Bronchial epithelial cell (primary cell): ENCODE measurements around the gene AGRN. TPM values are rescaled to one million over a fixed set of nuclear protein-coding genes. Genes with fewer than 3 reads are reported as not detected.
A peak's percentile ranks its signal among the peaks of the same experiment; 100 is the strongest.
"Not testable (repeated sequence)": the region's sequence is repeated elsewhere in the genome, so short reads cannot be mapped to it uniquely, and the experiment has no call there.

Source experiments
- DNase-seq: peaks from one replicate; pipeline ENCODE4 v3.0.0-alpha.2; 2010; ENCODE audit warnings: low read depth
- FAIRE-seq: peaks from 2 replicates; lab custom pipeline; 2011; peaks lifted over from hg19 to GRCh38; lab: Jason Lieb, UNC
- H3K27me3 ChIP-seq: 2 replicates; pipeline ENCODE4 v1.5.1; 2011; ENCODE audit warnings: low read length; ENCODE audit not compliant: control insufficient read depth, insufficient read depth
- H3K36me3 ChIP-seq: 2 replicates; pipeline ENCODE4 v1.5.1; 2011; ENCODE audit warnings: low read length; ENCODE audit not compliant: control insufficient read depth, insufficient read depth
- H3K4me3 ChIP-seq: 2 replicates; pipeline ENCODE4 v1.5.1; 2011; ENCODE audit warnings: mild to moderate bottlenecking, low read depth, low read length, control low read depth
- total RNA-seq: library from RNA; depleted of rRNA; stranded (reverse); fragments of >200 nt; gene quantifications from 2 replicates; pipeline ENCODE4 v1.2.1, GENCODE V29; 2014
- TF ChIP-seq, protein P1 (sequence below): IDR thresholded peaks from 2 replicates; pipeline ENCODE4 v1.5.1; 2011; ENCODE audit warnings: mild to moderate bottlenecking, moderate library complexity, low read length, control low read depth, inconsistent platforms; ENCODE audit not compliant: insufficient read depth, severe bottlenecking

AGRN gene
- total RNA-seq, 1 donor from 2014 or later = 117 TPM

DNA sequence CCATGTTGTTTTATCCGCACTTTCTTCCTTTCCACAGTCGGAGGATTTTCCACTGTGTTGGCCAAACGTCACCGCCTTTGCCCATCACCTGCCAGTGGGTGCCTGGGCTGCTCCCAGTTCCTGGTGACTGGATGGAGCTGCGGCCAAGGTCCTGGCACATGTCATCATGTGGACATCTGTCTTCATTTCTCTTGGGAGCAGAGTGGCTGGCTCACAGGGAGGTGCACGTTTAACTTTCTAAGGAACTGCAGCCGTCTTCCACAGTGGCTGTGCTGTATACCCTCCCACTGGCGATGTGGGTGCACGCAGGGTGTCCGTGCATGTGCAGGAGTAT, 73.7 kb downstream of the AGRN start:
- TF ChIP-seq, protein P1, sequence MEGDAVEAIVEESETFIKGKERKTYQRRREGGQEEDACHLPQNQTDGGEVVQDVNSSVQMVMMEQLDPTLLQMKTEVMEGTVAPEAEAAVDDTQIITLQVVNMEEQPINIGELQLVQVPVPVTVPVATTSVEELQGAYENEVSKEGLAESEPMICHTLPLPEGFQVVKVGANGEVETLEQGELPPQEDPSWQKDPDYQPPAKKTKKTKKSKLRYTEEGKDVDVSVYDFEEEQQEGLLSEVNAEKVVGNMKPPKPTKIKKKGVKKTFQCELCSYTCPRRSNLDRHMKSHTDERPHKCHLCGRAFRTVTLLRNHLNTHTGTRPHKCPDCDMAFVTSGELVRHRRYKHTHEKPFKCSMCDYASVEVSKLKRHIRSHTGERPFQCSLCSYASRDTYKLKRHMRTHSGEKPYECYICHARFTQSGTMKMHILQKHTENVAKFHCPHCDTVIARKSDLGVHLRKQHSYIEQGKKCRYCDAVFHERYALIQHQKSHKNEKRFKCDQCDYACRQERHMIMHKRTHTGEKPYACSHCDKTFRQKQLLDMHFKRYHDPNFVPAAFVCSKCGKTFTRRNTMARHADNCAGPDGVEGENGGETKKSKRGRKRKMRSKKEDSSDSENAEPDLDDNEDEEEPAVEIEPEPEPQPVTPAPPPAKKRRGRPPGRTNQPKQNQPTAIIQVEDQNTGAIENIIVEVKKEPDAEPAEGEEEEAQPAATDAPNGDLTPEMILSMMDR = no peak
- no peak for DNase-seq
- H3K27me3 ChIP-seq = no peaks in the 10 kb centered on the region
- no peaks in the 10 kb centered on the region for H3K36me3 ChIP-seq
- FAIRE-seq = no peak
- no peak overlapping the region for H3K4me3 ChIP-seq

DNA sequence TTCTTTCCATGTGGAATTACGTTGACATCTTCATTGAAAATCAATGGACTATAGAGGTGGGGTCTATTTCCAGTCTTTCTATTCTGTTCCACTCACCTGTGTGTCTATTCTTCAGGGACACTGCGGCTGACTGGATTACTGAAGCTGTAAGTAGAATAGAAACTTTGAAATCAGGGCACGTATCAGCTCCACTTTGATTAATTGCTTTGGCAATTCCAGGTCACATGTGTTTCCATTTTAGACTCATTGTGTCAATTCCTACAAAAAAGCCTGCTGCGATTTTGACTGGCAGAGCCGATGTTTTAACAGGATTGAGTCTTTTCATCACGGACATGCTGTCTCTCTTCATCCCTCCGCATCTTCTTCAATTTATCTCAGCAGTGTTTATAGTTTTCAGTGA, 75.1 kb downstream of the AGRN start:
- no peak for DNase-seq
- no peak for FAIRE-seq
- TF ChIP-seq, protein P1 = no peak
- H3K27me3 ChIP-seq = no peaks in the 10 kb centered on the region
- no peak overlapping the region for H3K4me3 ChIP-seq
- H3K36me3 ChIP-seq = no peaks in the 10 kb centered on the region

- not testable (repeated sequence) for H3K4me3 ChIP-seq, H3K27me3 ChIP-seq, FAIRE-seq, DNase-seq, H3K36me3 ChIP-seq
These were observed 76.2 kb downstream of the AGRN start for GRCh38 chr1:1096136-1096535.

GRCh38 chr1:1098681-1099421, 78.9 kb downstream of the AGRN start:
- TF ChIP-seq, protein P1 = no peak
- Histone ChIP-seq H3K4me3 (no peak overlapping the region), H3K36me3 (no peaks in the 10 kb centered on the region), H3K27me3 (no peaks in the 10 kb centered on the region)
- no peak for DNase-seq
- no peak for FAIRE-seq

- FAIRE-seq (peak; percentile 99), DNase-seq (no peak)
- Histone ChIP-seq H3K27me3 (no peaks in the 10 kb centered on the region), H3K4me3 (no peak overlapping the region), H3K36me3 (no peaks in the 10 kb centered on the region)
- TF ChIP-seq, protein P1 = no peak
These were observed 79.7 kb downstream of the AGRN start for GRCh38 chr1:1099506-1100183.

GRCh38 chr1:1100296-1100695, 80.4 kb downstream of the AGRN start:
- DNase-seq = no peak
- TF ChIP-seq, protein P1 = no peak
- FAIRE-seq = no peak
- no peak overlapping the region for H3K4me3 ChIP-seq
- no peaks in the 10 kb centered on the region for H3K36me3 ChIP-seq
- H3K27me3 ChIP-seq = no peaks in the 10 kb centered on the region
